D721Med (cell line): ENCODE measurements around the gene SDK1.

Source experiments
- DNase-seq: peaks from one replicate; pipeline ENCODE4 v3.0.0; 2011; ENCODE audit warnings: low spot score; ENCODE audit not compliant: insufficient read length
- FAIRE-seq: peaks from 2 replicates; lab custom pipeline; 2011; peaks lifted over from hg19 to GRCh38; lab: Jason Lieb, UNC
- CTCF ChIP-seq: IDR thresholded peaks from 2 replicates; pipeline ENCODE4 v1.5.1; 2012; ENCODE audit warnings: mild to moderate bottlenecking, control low read depth; ENCODE audit not compliant: insufficient read depth; ENCODE audit errors: missing control alignments

The SDK1 gene

GRCh38 chr7:3332308-3332707, 31.3 kb downstream of the SDK1 start:
- FAIRE-seq (no peak), DNase-seq (no peak)
- TF ChIP-seq CTCF: no peak

GRCh38 chr7:3333861-3334260, 32.8 kb downstream of the SDK1 start:
- FAIRE-seq: no peak
- no peak for DNase-seq
- no peak for TF ChIP-seq CTCF

- FAIRE-seq: no peak
- DNase-seq: no peak
Measured at GRCh38 chr7:3336042-3336665, 35.1 kb downstream of the SDK1 start.

GRCh38 chr7:3338161-3338560, 37.1 kb downstream of the SDK1 start:
- DNase-seq (no peak), FAIRE-seq (no peak)
- TF ChIP-seq CTCF: no peak

More at GRCh38 chr7:3336042-3336665, 35.1 kb downstream of the SDK1 start:
- no peak for TF ChIP-seq CTCF

- no peak for TF ChIP-seq CTCF
Measured at GRCh38 chr7:3345699-3346481, 44.8 kb downstream of the SDK1 start.

GRCh38 chr7:3349126-3349525, 48.1 kb downstream of the SDK1 start:
- no peak for FAIRE-seq

More at GRCh38 chr7:3345699-3346481, 44.8 kb downstream of the SDK1 start:
- DNase-seq (no peak), FAIRE-seq (no peak)

More at GRCh38 chr7:3349126-3349525, 48.1 kb downstream of the SDK1 start:
- DNase-seq: no peak
- no peak for TF ChIP-seq CTCF
